ENCODE data around the gene GLP2R. TPM values are rescaled to one million over a fixed set of nuclear protein-coding genes. Genes with fewer than 3 reads are reported as not detected.

The GLP2R gene
- total RNA-seq, 1 experiment from 2014 or later, result not detected

DNA sequence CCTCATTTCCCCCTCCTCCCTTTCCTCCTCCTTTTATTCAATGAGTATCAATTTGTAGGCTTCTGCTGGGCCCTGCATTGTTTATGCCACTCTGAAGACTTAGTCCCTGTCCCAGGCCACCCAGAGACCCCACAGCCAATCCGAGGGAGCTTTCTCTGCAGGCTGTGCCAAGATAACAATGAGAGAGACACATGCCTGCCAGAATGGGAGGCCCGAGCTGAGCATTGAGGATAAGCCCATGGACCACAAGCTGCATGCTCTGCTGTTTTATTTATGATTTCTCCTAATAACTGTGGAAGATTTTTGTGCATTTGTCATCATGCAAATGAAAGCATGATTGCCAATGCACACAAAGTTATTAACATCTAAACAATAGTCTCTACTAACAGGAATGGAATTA lies 76.4 kb downstream of the GLP2R start:
- Histone ChIP-seq H3K27me3 (replicated peaks; ENCODE audit: insufficient read depth, low read depth, low read length, poor library complexity) (peaks cover 53% of the 10 kb centered on the region), H3K9me3 (ENCODE audit: low read depth, low read length, poor library complexity, severe bottlenecking) (no peaks in the 10 kb centered on the region), H3K27ac (ENCODE audit: low read depth, low read length, poor library complexity, severe bottlenecking) (no peak overlapping the region), H3K4me1 (ENCODE audit: insufficient read depth, low read length, poor library complexity, severe bottlenecking) (no peaks in the 10 kb centered on the region), H3K36me3 (ENCODE audit: insufficient read depth, low read length, poor library complexity, severe bottlenecking) (no peaks in the 10 kb centered on the region), H3K4me3 (ENCODE audit: low read depth, low read length, poor library complexity, severe bottlenecking) (no peak overlapping the region)
- POLR2A ChIA-PET (ENCODE audit: low non-redundant PET), result no interaction called here
- intact Hi-C loops (cut with micrococcal nuclease; ENCODE audit: unreplicated experiment), result no loop called here
- no peak for DNase-seq (ENCODE audit: low spot score)
- TF ChIP-seq EZH2 (IDR thresholded peaks at IDR 0.05; ENCODE audit: borderline replicate concordance, low read depth, low read length, poor library complexity, severe bottlenecking), result no peak
- TF ChIP-seq, protein P1, sequence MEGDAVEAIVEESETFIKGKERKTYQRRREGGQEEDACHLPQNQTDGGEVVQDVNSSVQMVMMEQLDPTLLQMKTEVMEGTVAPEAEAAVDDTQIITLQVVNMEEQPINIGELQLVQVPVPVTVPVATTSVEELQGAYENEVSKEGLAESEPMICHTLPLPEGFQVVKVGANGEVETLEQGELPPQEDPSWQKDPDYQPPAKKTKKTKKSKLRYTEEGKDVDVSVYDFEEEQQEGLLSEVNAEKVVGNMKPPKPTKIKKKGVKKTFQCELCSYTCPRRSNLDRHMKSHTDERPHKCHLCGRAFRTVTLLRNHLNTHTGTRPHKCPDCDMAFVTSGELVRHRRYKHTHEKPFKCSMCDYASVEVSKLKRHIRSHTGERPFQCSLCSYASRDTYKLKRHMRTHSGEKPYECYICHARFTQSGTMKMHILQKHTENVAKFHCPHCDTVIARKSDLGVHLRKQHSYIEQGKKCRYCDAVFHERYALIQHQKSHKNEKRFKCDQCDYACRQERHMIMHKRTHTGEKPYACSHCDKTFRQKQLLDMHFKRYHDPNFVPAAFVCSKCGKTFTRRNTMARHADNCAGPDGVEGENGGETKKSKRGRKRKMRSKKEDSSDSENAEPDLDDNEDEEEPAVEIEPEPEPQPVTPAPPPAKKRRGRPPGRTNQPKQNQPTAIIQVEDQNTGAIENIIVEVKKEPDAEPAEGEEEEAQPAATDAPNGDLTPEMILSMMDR (conservative IDR thresholded peaks at IDR 0.05; ENCODE audit: low read depth, low read length), result no peak
- no TSS peak for BruUV-seq (replicated peaks)
- CTCF ChIA-PET, result no interaction called here

DNA sequence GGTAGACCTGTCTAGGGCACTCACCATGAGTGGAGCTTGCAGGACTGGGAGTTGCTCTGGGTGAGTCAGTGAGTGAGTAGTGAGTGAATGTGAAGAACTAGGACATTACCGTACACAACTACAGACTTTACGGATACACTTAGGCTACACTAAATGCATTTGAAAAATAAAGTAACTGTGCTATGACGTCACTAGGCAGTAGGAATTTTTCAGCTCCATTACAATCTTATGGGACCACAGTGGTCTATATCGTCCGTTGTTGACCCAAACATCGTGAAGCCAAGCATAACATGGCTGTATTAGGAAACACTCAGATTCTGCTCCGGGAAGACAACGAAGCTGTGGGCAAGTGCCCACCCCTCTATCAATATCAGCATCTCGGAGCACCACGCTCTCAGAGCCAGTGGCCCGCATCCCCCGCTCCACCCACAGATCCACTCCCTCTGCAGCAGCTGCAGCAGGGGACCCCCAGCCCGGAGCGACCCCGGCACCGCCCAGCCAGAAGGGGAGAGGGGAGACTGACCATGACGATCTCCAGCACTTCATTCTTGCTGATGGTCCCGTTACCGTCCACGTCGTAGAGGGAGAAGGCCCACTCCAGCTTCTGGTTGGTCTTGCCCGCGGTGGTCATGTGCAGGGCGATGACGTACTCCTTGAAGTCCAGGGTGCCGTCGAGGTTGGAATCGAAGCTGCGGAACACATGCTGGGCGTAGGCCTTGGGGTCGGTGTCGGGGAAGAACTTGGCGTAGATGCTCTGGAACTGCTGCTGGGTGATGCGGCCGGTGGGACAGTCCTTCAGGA lies 78.8 kb downstream of the GLP2R start:
- ChIA-PET POLR2A (ENCODE audit: low non-redundant PET) (no interaction called here), CTCF (no interaction called here)
- Histone ChIP-seq H3K27ac (ENCODE audit: low read depth, low read length, poor library complexity, severe bottlenecking) (no peak overlapping the region), H3K27me3 (replicated peaks; ENCODE audit: insufficient read depth, low read depth, low read length, poor library complexity) (peaks cover 51% of the 10 kb centered on the region), H3K4me1 (ENCODE audit: insufficient read depth, low read length, poor library complexity, severe bottlenecking) (no peaks in the 10 kb centered on the region), H3K36me3 (ENCODE audit: insufficient read depth, low read length, poor library complexity, severe bottlenecking) (no peaks in the 10 kb centered on the region), H3K4me3 (ENCODE audit: low read depth, low read length, poor library complexity, severe bottlenecking) (no peak overlapping the region), H3K9me3 (ENCODE audit: low read depth, low read length, poor library complexity, severe bottlenecking) (no peaks in the 10 kb centered on the region)
- intact Hi-C loops (cut with micrococcal nuclease; ENCODE audit: unreplicated experiment), result no loop called here
- BruUV-seq (replicated peaks), result no TSS peak
- TF ChIP-seq, protein P1 (conservative IDR thresholded peaks at IDR 0.05; ENCODE audit: low read depth, low read length), result no peak
- no peak for TF ChIP-seq EZH2 (IDR thresholded peaks at IDR 0.05; ENCODE audit: borderline replicate concordance, low read depth, low read length, poor library complexity, severe bottlenecking)
- DNase-seq (ENCODE audit: low spot score), result no peak

DNA sequence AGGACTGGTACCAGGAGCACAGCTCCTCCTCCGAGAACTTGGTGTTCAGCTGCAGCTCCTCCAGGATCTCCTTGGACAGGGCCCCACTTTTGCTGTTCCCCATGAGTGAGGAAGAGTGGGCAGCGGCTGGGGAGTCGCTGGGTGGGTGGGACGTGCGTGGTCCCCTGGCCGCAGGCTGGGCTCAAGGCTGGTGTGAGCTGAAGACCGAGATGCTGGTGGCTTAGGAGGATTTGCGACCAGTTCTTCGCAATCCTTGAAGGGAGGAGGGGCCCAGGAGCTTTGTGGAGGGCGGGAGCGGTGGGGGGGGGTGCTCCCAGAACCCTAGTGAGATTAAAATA lies 79.3 kb downstream of the GLP2R start, which contains the start of gene RCVRN:
RCVRN (minus strand) TSS at position 194 of the 338 bp plus-strand sequence; CDS start at position 103, 91 bp downstream.
- CTCF ChIA-PET, result no interaction called here

More for the DNA sequence above, 79.3 kb downstream of the GLP2R start, which contains the start of gene RCVRN:
- no TSS peak for BruUV-seq (replicated peaks)
- TF ChIP-seq, protein P1 (conservative IDR thresholded peaks at IDR 0.05; ENCODE audit: low read depth, low read length), result no peak
- TF ChIP-seq EZH2 (IDR thresholded peaks at IDR 0.05; ENCODE audit: borderline replicate concordance, low read depth, low read length, poor library complexity, severe bottlenecking), result no peak
- H3K4me1 ChIP-seq (ENCODE audit: insufficient read depth, low read length, poor library complexity, severe bottlenecking), result no peaks in the 10 kb centered on the region
- peaks cover 46% of the 10 kb centered on the region for H3K27me3 ChIP-seq (replicated peaks; ENCODE audit: insufficient read depth, low read depth, low read length, poor library complexity)
- no peak within 1 kb of the TSS for H3K27ac ChIP-seq (ENCODE audit: low read depth, low read length, poor library complexity, severe bottlenecking)
- H3K4me3 ChIP-seq (ENCODE audit: low read depth, low read length, poor library complexity, severe bottlenecking), result no peak within 1 kb of the TSS
- intact Hi-C loops (cut with micrococcal nuclease; ENCODE audit: unreplicated experiment), result no loop called here
- POLR2A ChIA-PET (ENCODE audit: low non-redundant PET), result no interaction called here
- no peaks in the 10 kb centered on the region for H3K36me3 ChIP-seq (ENCODE audit: insufficient read depth, low read length, poor library complexity, severe bottlenecking)
- DNase-seq (ENCODE audit: low spot score), result no peak
- no peaks in the 10 kb centered on the region for H3K9me3 ChIP-seq (ENCODE audit: low read depth, low read length, poor library complexity, severe bottlenecking)

All from A673 (cell line).